Measurements from ENCODE around the gene CT47C1. TPM values are rescaled to one million over a fixed set of nuclear protein-coding genes. Genes with fewer than 3 reads are reported as not detected.

Gene CT47C1
- total RNA-seq, 1 experiment from 2014 or later: not detected

- no peaks in the 10 kb centered on the region for H3K9me3 Mint-ChIP-seq (ENCODE audit: unreplicated experiment)
- ChIA-PET POLR2A (no interaction called here), CTCF (interaction anchor here (0.7 to 5.6 kb wide), 4 partner anchors 32 to 214 kb away, joined by 3 to 41 read pairs (median 5); no protein-coding TSS in a partner anchor)
- H3K4me3 Mint-ChIP-seq (ENCODE audit: unreplicated experiment): no peak overlapping the region
- H3K4me1 Mint-ChIP-seq (ENCODE audit: insufficient read depth, unreplicated experiment): no peaks in the 10 kb centered on the region
- intact Hi-C loops (cut with micrococcal nuclease): no loop called here
- no peak overlapping the region for H3K27ac Mint-ChIP-seq (ENCODE audit: low read depth, unreplicated experiment)
- BruUV-seq (replicated peaks): no TSS peak
- peaks cover 55% of the 10 kb centered on the region for H3K27me3 Mint-ChIP-seq (ENCODE audit: insufficient read depth, unreplicated experiment)
- H3K36me3 Mint-ChIP-seq (ENCODE audit: insufficient read depth, unreplicated experiment): no peaks in the 10 kb centered on the region
- TF ChIP-seq CTCF (IDR thresholded peaks at IDR 0.05; ENCODE audit: unreplicated experiment): no peak
- DNase-seq (ENCODE audit: unreplicated experiment): peak; percentile 33
These were observed 9.9 kb upstream of the CT47C1 start for GRCh38 chrX:119062750-119063374.

GRCh38 chrX:119063428-119063827 lies 9.4 kb upstream of the CT47C1 start:
- CTCF ChIA-PET: interaction anchor here (1.3 to 5.6 kb wide), 4 partner anchors 55 to 215 kb away, joined by 5 to 41 read pairs (median 24); no protein-coding TSS in a partner anchor
- Mint-ChIP-seq H3K27ac (ENCODE audit: low read depth, unreplicated experiment) (no peak overlapping the region), H3K9me3 (ENCODE audit: unreplicated experiment) (no peaks in the 10 kb centered on the region), H3K36me3 (ENCODE audit: insufficient read depth, unreplicated experiment) (no peaks in the 10 kb centered on the region), H3K4me3 (ENCODE audit: unreplicated experiment) (no peak overlapping the region), H3K27me3 (ENCODE audit: insufficient read depth, unreplicated experiment) (peaks cover 55% of the 10 kb centered on the region), H3K4me1 (ENCODE audit: insufficient read depth, unreplicated experiment) (no peaks in the 10 kb centered on the region)
- TF ChIP-seq CTCF (IDR thresholded peaks at IDR 0.05; ENCODE audit: unreplicated experiment): no peak
- intact Hi-C loops (cut with micrococcal nuclease): no loop called here
- POLR2A ChIA-PET: no interaction called here
- no peak for DNase-seq (ENCODE audit: unreplicated experiment)
- BruUV-seq (replicated peaks): no TSS peak

- peak; percentile 65 for DNase-seq (ENCODE audit: unreplicated experiment)
- H3K4me1 Mint-ChIP-seq (ENCODE audit: insufficient read depth, unreplicated experiment): no peaks in the 10 kb centered on the region
- H3K9me3 Mint-ChIP-seq (ENCODE audit: unreplicated experiment): no peaks in the 10 kb centered on the region
- BruUV-seq (replicated peaks): no TSS peak
- peaks cover 25% of the 10 kb centered on the region for H3K27me3 Mint-ChIP-seq (ENCODE audit: insufficient read depth, unreplicated experiment)
- ChIA-PET CTCF (interaction anchor here (0.5 to 5.6 kb wide), 26 partner anchors 8 to 465 kb away, joined by 3 to 41 read pairs (median 5); no protein-coding TSS in a partner anchor), POLR2A (interaction anchor here (0.9 kb wide), 1 partner anchor 220 kb away, joined by 3 read pairs; no protein-coding TSS in a partner anchor)
- intact Hi-C loops (cut with micrococcal nuclease): loop anchor here (1.0 kb wide), 4 partner anchors 62 to 440 kb away; no protein-coding TSS in a partner anchor
- TF ChIP-seq CTCF (IDR thresholded peaks at IDR 0.05; ENCODE audit: unreplicated experiment): peak; percentile 66
- no peaks in the 10 kb centered on the region for H3K36me3 Mint-ChIP-seq (ENCODE audit: insufficient read depth, unreplicated experiment)
- no peak overlapping the region for H3K4me3 Mint-ChIP-seq (ENCODE audit: unreplicated experiment)
- H3K27ac Mint-ChIP-seq (ENCODE audit: low read depth, unreplicated experiment): no peak overlapping the region
These were observed 5.6 kb upstream of the CT47C1 start for GRCh38 chrX:119067023-119067739.

GRCh38 chrX:119069128-119069527 lies 3.7 kb upstream of the CT47C1 start:
- Mint-ChIP-seq H3K9me3 (ENCODE audit: unreplicated experiment) (no peaks in the 10 kb centered on the region), H3K27me3 (ENCODE audit: insufficient read depth, unreplicated experiment) (peaks cover 6% of the 10 kb centered on the region)
- no peak for TF ChIP-seq CTCF (IDR thresholded peaks at IDR 0.05; ENCODE audit: unreplicated experiment)

More at GRCh38 chrX:119069128-119069527, 3.7 kb upstream of the CT47C1 start:
- no peaks in the 10 kb centered on the region for H3K4me1 Mint-ChIP-seq (ENCODE audit: insufficient read depth, unreplicated experiment)
- DNase-seq (ENCODE audit: unreplicated experiment): no peak
- ChIA-PET POLR2A (no interaction called here), CTCF (interaction anchor here (0.7 to 1.2 kb wide), 2 partner anchors 62 to 64 kb away, joined by 4 read pairs; no protein-coding TSS in a partner anchor)
- no TSS peak for BruUV-seq (replicated peaks)
- no peaks in the 10 kb centered on the region for H3K36me3 Mint-ChIP-seq (ENCODE audit: insufficient read depth, unreplicated experiment)
- intact Hi-C loops (cut with micrococcal nuclease): no loop called here
- H3K4me3 Mint-ChIP-seq (ENCODE audit: unreplicated experiment): no peak overlapping the region
- no peak overlapping the region for H3K27ac Mint-ChIP-seq (ENCODE audit: low read depth, unreplicated experiment)
